HG03575 (cell line): ENCODE data around the gene HOXB5.

Experiments used
- ATAC-seq: cut with Tn5 transposase; IDR thresholded peaks from one replicate; pipeline ENCODE4 v1.9.1; 2021; ENCODE audit not compliant: unreplicated experiment, insufficient number of reproducible peaks, low FRiP score; ENCODE audit errors: extremely low read depth

HOXB5 gene

GRCh38 chr17:48579760-48580554, 13.6 kb downstream of the HOXB5 start:
- no peak for ATAC-seq

DNA sequence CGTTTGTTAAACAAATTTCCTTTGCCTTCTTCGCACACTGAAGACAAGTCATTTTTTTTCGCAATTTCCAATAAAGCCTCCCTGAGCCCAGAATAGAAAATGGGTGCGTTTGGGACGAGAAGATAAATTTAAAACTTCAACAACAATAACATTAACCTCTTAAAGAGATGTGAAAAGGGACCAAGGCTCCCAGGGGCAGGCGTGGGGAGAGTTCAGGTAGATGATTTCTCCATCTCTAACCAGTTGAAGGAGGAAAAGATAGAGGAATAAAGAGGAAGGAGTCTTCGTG, 14.2 kb downstream of the HOXB5 start:
- no peak for ATAC-seq

- ATAC-seq: no peak
Observed at GRCh38 chr17:48578616-48579470, 14.7 kb downstream of the HOXB5 start.

GRCh38 chr17:48577946-48578615, 15.5 kb downstream of the HOXB5 start, which contains the start of gene HOXB4:
TSS of gene HOXB4 (minus strand) at chr17:48578350. CDS start at chr17:48578319, 31 bp downstream.
- no peak for ATAC-seq

DNA sequence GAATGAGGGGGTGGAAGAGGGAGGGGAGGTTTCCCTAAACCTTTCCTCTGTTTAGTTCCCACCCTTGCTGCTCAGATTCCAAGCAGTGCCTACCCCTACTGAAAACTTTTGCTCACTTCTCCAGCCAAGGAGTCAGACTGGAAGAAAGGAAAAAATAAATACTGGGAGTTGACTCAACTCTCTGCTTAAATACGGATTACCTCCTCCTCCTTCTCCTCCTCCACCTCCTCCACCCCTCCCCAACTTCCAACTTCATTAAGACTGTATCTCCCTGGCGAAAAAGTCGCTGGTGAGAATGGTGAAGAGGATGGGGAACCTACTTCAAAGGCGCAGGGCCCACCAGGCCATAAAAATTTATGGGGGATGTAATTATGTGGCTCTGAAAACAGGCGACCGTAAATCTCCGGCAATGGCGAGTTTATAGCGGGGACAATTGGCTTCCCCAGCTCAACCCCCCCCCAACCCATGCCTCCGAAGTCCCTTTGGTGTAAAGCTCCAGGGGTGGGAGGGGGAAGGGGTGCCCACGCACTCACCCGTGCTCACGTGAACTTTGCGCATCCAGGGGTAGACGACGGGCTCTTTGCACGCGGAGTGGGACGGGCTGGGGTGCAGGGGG, 16.1 kb downstream of the HOXB5 start:
- ATAC-seq: no peak

DNA sequence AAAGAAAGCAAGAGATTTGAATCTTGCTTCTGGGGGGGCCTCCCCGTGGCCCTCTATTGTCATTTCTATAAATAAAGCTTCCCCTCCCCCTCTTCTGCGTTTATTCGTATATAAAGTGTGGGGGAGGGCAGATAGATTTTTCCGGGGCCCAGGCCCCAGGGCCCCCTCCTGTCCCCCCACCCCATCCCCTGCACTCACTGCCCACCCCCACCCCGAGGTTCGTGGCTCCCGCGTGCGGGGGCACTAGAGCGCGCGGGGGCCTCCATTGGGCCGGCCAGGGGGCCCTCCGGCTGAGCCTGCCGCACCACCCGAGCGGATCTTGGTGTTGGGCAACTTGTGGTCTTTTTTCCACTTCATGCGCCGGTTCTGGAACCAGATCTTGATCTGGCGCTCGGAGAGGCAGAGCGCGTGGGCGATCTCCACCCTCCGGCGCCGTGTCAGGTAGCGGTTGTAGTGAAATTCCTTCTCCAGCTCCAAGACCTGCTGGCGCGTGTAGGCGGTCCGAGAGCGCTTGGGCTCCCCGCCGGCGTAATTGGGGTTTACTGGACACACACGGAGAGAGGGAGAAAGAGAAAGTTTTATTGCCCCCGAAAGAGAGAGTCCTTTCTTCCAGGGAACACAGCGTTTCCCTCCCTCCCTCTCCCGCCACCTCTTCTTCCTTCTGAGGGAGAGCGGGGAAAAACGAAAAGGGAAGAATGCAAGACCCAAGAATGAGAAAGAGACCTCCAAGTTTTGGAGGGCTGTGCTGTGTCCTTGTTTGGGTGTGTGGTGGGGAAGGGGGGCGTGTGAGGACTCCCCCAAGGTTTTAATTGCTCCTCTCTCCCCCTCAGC, 16.9 kb downstream of the HOXB5 start:
- no peak for ATAC-seq

- no peak for ATAC-seq
Observed at GRCh38 chr17:48575673-48576478, 17.7 kb downstream of the HOXB5 start.

- no peak for ATAC-seq
Observed at GRCh38 chr17:48575066-48575582, 18.5 kb downstream of the HOXB5 start.

- no peak for ATAC-seq
Observed at GRCh38 chr17:48574505-48575065, 19.0 kb downstream of the HOXB5 start.

- ATAC-seq: no peak
Observed at GRCh38 chr17:48571826-48572417, 21.7 kb downstream of the HOXB5 start.

- no peak for ATAC-seq
Observed at GRCh38 chr17:48571024-48571818, 22.4 kb downstream of the HOXB5 start.

GRCh38 chr17:48570325-48571023, 23.1 kb downstream of the HOXB5 start:
- ATAC-seq: no peak

GRCh38 chr17:48569674-48570324, 23.8 kb downstream of the HOXB5 start:
- ATAC-seq: no peak

DNA sequence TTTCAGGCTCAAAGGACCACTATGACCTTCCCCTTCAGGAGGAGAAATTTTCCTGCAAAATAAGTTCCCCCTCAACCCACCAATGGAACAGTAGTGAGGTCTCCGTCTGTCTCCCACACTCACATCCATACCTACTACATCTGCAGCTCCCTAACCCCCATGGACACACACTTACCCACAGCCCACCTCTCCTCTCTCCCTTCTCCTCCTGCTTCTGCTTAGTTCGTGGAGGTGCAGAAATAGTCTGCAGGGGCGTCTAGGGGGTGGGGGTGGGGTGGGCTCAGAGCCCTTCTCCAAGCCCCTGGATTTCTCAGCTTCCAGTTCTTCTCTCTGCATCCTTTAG, 24.4 kb downstream of the HOXB5 start:
- ATAC-seq: no peak

GRCh38 chr17:48568499-48569239, 24.9 kb downstream of the HOXB5 start:
- no peak for ATAC-seq
